GM13977 (cell line): ENCODE results near the gene SCYL3.
"Not testable (repeated sequence)": the region's sequence is repeated elsewhere in the genome, so short reads cannot be mapped to it uniquely, and the experiment has no call there.

Experiments used
- DNase-seq: peaks from one replicate; pipeline ENCODE4 v3.0.0; 2012; ENCODE audit warnings: low spot score
- CTCF ChIP-seq: IDR thresholded peaks from 2 replicates; pipeline ENCODE4 v1.5.1; 2012; ENCODE audit warnings: mild to moderate bottlenecking, control low read depth; ENCODE audit not compliant: insufficient read depth; ENCODE audit errors: extremely low read depth, missing control alignments
- in situ Hi-C: fragments of 300-500 bp; cut with MboI; formaldehyde crosslinking; loops from one replicate; pipeline ENCODE4 v1.12.0; 2022; ENCODE audit warnings: low sequenced_read_pairs, low pct_unique_long_range_greater_than_20kb, mixed read lengths, inconsistent platforms; ENCODE audit not compliant: unreplicated experiment

The SCYL3 gene

GRCh38 chr1:169928438-169929209 lies 34.9 kb upstream of the SCYL3 start:
- in situ Hi-C loops, result loop anchor here (25.0 kb wide), 1 partner anchor 959 kb away; no protein-coding TSS in a partner anchor
- no peak for DNase-seq
- peak; percentile 61 for TF ChIP-seq CTCF

DNA sequence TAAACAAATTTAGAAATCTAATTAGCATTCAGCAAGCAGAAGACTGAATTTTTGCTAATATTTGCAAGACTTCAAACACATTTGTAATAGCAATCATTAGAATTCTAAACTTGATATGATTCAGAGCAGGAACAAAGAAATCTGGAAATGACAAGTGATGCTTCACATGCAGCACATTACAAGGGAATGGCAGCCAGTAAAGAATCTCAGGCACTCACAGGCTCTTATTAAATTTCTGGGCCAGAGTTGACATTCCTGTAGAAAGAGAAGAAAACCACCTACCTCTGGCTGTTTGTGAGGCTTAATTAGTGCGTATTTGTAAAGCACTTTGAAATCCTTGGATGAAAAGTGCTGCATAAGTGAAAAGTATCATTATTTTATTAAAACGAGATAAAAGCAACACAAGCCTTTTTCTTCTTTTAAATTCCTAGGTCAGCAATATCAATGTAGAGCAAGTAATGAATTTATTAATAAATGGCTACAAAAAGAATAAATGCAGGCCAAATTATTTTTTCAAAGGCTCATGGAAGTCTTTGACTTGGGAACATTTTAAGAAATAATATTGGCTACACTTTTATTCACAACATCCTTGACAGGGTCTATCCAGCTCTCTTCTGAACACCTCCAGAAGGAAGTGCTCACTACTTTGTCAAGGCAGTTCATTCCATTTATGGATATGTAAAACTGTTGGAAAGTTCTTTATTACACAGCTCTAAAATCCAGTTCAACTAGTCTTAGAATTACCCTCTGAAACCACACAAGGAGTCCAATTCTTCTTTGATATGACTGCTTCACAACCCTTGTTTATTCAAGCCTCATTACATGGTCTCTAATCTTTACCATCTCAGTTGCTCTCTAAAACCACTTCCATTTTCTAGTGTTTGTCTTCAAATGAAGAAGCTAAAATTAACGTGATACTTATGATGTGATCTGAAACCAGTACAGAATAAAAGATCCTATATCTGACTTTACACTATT lies 32.1 kb upstream of the SCYL3 start:
- DNase-seq, result no peak
- in situ Hi-C loops, result loop anchor here (25.0 kb wide), 1 partner anchor 962 kb away; no protein-coding TSS in a partner anchor
- no peak for TF ChIP-seq CTCF

- in situ Hi-C loops, result loop anchor here (25.0 kb wide), 2 partner anchors 612 to 962 kb away; partner anchors contain the start of gene GORAB
- no peak for TF ChIP-seq CTCF
- DNase-seq, result no peak
Measured at GRCh38 chr1:169924829-169925228, 31.1 kb upstream of the SCYL3 start.

GRCh38 chr1:169924063-169924462 lies 30.4 kb upstream of the SCYL3 start:
- in situ Hi-C loops, result loop anchor here (25.0 kb wide), 1 partner anchor 613 kb away; the partner anchor contains the start of gene GORAB
- no peak for TF ChIP-seq CTCF
- no peak for DNase-seq

DNA sequence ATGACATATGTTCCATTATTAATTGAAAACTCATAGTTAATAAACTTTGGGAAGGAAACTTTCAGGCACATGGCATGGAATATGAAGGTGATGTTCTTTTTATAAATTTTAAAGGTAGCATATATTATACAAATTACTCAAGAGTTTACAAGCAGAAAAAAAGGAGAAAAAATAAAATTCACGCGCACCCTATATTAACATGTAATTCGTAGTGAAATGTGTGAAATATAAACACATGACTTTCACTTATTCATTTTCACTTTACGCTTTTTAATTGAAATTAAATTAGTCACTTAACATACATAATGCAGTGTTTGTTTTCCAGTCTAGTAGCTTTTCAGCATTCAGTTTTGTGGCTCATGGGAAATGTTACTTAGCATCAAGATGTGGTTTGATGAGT lies 27.4 kb upstream of the SCYL3 start:
- in situ Hi-C loops, result loop anchor here (25.0 kb wide), 1 partner anchor 616 kb away; the partner anchor contains the start of gene GORAB
- no peak for TF ChIP-seq CTCF
- no peak for DNase-seq

DNA sequence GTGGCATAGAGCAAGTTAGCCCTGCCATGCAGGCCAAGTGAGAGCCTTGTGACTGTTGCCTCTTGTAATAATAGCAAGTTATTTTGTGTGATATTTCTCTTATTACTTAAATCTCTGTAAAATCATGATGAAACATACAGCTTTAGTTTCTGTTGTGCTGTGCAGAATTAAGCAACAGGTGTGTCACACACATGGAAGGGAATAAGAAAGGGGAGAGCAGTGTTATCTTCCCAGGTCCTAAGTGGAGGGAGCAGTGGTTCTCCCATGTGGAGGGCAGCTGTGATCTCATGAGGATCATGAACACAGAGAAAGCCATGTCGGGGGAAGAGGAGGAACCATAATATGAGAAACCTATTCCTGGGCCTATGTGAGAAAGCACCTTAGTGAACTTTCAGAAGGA lies 25.2 kb upstream of the SCYL3 start:
- no peak for DNase-seq
- in situ Hi-C loops, result loop anchor here (25.0 kb wide), 1 partner anchor 618 kb away; the partner anchor contains the start of gene GORAB
- no peak for TF ChIP-seq CTCF

GRCh38 chr1:169918220-169918619 lies 24.5 kb upstream of the SCYL3 start:
- DNase-seq, result not testable (repeated sequence)
- in situ Hi-C loops, result loop anchor here (25.0 kb wide), 1 partner anchor 619 kb away; the partner anchor contains the start of gene GORAB
